ENCODE data around the gene HMGXB3.

- TF ChIP-seq POLR2A (IDR thresholded peaks at IDR 0.05) (no peak), CTCF (IDR thresholded peaks at IDR 0.05) (no peak)
Measured at GRCh38 chr5:150075233-150075632, 74.7 kb downstream of the HMGXB3 start.

All from tibial nerve (tissue), 3 donors.